GM12892 (cell line): Measurements from ENCODE around the gene OR10C1. TPM values are rescaled to one million over a fixed set of nuclear protein-coding genes. Genes with fewer than 3 reads are reported as not detected.
"Not testable (repeated sequence)": the region's sequence is repeated elsewhere in the genome, so short reads cannot be mapped to it uniquely, and the experiment has no call there.

Source experiments
- DNase-seq: peaks from one replicate; pipeline ENCODE4 v3.0.0; 2011; ENCODE audit not compliant: insufficient read length
- FAIRE-seq: peaks from 2 replicates; lab custom pipeline; 2011; peaks lifted over from hg19 to GRCh38; lab: Jason Lieb, UNC
- POLR2A ChIP-seq: IDR thresholded peaks from 2 replicates; pipeline ENCODE4 v1.6.1; 2011; ENCODE audit warnings: low read depth, low read length, control low read depth
- POLR2AphosphoS5 ChIP-seq: IDR thresholded peaks from 2 replicates; pipeline ENCODE4 v1.6.1; 2011; ENCODE audit warnings: low read depth, low read length, control low read depth
- TAF1 ChIP-seq: IDR thresholded peaks from 2 replicates; pipeline ENCODE4 v1.6.1; 2011; ENCODE audit warnings: low read depth, mild to moderate bottlenecking, control low read depth, low read length, borderline replicate concordance
- polyA plus RNA-seq: library from polyadenylated mRNA; unstranded; fragments of >200 nt; gene quantifications from one replicate; pipeline ENCODE4 v1.2.1, GENCODE V29; 2012; ENCODE audit warnings: missing spikeins, inconsistent platforms; ENCODE audit not compliant: missing spikeins

Gene OR10C1, protein sequence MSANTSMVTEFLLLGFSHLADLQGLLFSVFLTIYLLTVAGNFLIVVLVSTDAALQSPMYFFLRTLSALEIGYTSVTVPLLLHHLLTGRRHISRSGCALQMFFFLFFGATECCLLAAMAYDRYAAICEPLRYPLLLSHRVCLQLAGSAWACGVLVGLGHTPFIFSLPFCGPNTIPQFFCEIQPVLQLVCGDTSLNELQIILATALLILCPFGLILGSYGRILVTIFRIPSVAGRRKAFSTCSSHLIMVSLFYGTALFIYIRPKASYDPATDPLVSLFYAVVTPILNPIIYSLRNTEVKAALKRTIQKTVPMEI
- not detected for polyA plus RNA-seq

DNA sequence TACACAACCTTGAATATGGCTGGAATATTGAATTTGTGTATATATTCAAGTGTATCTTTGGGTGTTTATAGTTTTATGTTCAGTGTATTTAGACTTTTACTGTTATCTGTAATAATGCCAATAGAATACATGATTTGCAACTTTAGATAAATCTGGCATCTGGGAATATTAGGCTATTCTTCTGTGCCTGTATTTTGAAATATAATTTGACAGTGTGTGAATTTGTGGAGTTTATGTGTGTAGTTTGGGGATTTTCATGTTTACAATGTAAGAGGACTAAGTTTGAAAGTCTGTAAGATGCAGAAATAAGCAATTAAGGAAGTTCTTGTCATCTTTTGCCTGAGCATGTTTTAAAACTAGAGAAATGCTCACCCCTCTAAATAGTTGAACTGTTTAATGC lies at the start of gene OR10C1:
Gene OR10C1, plus strand, starts transcription at position 301 of the 400 bp plus-strand sequence. CDS start 710 bp downstream, outside the sequence.
- no peak for FAIRE-seq
- no peak for DNase-seq
- no peak for TF ChIP-seq TAF1
- no peak for TF ChIP-seq POLR2AphosphoS5
- TF ChIP-seq POLR2A = no peak

DNA sequence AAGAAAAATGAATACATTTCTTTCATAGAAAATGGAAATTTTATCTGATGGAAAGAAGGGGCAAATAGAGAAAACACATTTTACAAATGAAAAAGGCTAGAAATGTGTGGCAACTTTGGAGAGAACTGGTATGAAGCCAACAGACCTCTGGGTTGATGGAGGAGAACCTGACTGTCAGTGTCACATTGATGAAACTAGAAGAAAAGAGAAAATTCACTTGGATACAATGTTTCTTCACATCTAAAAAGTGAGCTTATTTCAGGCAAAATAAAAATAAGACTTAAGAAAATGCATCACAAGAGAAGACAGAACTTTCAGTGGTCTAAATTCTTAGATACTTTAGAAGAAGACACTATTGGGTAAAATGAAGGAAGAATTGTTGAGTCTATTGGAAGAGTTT lies 43.8 kb upstream of the OR10C1 start, which contains the start of gene OR12D2:
Gene OR12D2, plus strand, starts transcription at position 301 of the 400 bp plus-strand sequence. CDS start 1,069 bp downstream, outside the sequence.
- TF ChIP-seq POLR2AphosphoS5 = no peak
- TF ChIP-seq POLR2A = no peak
- no peak for TF ChIP-seq TAF1
- DNase-seq (no peak), FAIRE-seq (no peak)

DNA sequence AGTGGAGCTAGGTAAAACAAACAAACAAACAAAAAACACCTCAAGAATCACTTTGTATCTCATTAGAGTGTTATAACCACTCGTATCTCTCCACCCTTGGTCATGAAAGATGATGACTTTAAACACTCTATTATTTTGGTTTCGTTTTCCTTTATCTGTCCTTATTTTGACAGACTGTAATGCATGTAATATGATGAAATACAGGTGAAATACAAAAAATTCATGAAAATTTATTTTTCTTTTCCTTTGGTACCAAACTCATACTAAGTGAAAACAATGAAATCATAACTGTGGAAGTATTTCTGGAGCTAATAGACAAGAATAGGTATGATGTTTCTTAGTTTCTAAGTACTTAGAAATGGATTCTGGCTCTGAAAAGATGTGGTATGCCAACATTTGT lies 39.6 kb upstream of the OR10C1 start:
- DNase-seq (no peak), FAIRE-seq (no peak)
- no peak for TF ChIP-seq POLR2A
- TF ChIP-seq TAF1 = no peak
- no peak for TF ChIP-seq POLR2AphosphoS5

DNA sequence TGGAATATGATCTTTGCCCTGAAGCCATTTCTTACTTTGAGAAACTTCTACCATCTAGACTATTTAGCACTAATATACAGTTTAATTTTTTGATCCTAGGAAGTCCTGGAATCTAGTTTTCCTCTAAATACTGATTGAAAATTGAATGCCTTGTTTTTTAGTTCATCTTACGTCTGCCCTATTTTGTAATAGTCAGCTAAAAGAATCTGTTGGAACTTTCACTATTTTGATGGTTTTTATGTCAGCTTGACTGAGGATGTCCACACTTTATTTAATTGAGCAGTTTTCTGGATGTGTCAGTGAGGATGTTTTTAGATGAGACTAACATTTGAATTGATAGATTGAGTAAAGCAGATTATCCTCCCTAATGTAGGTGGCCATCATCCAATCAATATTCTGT lies 35.3 kb upstream of the OR10C1 start:
- no peak for TF ChIP-seq POLR2A
- no peak for FAIRE-seq
- DNase-seq = no peak

DNA sequence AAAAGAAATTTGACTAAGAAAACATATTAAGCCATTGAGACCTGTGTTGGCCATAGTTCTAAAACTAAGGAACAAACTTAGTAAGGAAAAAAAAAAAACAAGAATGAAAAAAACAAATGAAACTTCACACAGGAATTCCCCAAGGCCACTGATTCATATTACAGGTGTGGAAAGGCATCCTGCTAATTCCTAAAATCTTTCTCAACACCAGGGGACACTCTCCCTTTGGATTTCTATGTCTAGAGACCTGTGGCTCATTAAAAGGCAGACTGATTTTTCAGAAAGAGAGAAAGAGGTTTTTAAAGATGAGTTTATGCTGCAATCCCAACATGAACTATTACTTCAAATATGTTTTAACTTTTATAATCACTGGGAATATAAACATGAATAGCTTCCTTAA lies 24.5 kb upstream of the OR10C1 start, which contains the start of gene OR12D1:
Gene OR12D1, plus strand, starts transcription at position 341 of the 400 bp plus-strand sequence.
- DNase-seq = no peak
- no peak for TF ChIP-seq POLR2AphosphoS5
- no peak for TF ChIP-seq TAF1
- TF ChIP-seq POLR2A = no peak
- FAIRE-seq = no peak

DNA sequence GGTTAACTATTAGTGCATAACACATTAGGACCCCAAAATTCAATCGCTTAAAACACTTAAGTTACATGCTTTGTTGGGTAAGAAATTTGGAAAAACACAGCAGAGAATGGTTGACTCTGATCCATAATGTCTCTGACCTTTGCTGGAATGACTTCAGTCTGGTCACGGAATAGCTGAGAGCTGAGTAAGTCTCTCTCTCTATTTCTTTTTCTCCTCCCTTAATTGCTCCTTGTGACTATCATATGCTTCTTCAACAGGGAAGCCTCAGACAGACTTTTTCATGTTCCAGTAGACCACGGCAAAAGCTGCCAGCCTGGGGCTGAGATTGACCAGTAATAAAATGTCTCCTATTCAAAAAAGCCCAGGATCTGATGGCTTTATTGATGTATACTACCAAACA lies 19.6 kb upstream of the OR10C1 start:
- TF ChIP-seq TAF1 (no peak), POLR2A (no peak), POLR2AphosphoS5 (no peak)
- FAIRE-seq (no peak), DNase-seq (no peak)

DNA sequence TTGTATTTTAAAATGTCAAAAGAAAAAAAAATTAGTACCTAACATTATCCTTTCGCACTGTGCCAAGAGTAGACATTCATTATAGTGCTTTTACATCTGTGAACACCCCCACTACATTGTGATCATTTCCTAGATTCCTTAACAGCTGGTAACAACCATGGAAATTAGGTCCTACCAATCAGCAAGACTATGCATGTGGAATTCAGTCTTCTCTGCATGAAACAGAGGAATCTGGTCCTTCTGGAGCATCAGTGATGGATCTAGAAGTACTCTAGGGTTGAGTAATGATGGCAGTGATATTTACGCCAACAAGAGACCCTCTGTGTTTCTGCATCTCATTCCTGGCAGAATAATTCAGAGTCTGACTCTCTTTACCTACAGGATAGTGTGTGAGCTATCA lies 14.9 kb upstream of the OR10C1 start:
- FAIRE-seq (no peak), DNase-seq (no peak)
- TF ChIP-seq TAF1 (no peak), POLR2AphosphoS5 (no peak), POLR2A (no peak)

DNA sequence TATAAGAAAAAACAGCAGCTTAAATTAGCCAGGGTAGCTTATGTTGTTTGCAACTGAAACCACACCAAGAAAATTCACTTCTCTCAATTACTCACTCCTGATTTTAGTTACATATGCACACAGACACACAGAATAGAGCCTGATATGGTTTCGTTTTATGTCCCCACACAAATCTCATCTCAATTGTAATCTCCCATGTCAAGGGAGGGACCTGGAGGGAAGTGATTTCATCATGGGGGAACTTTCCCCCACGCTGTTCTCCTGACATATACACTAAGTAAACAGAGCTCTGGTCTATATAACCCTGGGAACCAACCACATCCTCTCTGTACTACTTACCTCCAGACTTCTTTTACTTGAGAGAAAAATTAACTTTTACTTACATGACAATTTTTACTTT lies 14.5 kb upstream of the OR10C1 start:
- no peak for FAIRE-seq
- TF ChIP-seq TAF1 (no peak), POLR2A (no peak), POLR2AphosphoS5 (no peak)
- no peak for DNase-seq

DNA sequence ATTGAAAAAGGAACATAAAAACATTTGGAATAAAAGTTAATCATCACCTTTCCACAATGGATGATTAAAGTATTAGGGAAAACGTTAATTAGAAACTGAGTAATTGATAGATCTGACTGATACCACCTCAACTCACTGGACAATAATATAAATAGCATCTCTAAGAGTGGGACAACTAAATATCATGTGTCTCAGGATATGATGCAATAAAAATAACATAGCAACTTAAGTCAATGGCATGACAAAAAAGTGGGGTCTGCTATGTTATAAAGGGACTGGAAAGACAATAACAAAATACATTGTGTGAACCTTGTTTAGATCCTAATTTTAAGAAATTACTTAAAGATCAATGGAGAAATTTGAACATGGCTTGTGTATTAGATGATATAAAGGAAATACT lies 14.0 kb upstream of the OR10C1 start:
- TF ChIP-seq TAF1 (no peak), POLR2A (no peak), POLR2AphosphoS5 (no peak)
- FAIRE-seq = no peak
- DNase-seq = no peak

DNA sequence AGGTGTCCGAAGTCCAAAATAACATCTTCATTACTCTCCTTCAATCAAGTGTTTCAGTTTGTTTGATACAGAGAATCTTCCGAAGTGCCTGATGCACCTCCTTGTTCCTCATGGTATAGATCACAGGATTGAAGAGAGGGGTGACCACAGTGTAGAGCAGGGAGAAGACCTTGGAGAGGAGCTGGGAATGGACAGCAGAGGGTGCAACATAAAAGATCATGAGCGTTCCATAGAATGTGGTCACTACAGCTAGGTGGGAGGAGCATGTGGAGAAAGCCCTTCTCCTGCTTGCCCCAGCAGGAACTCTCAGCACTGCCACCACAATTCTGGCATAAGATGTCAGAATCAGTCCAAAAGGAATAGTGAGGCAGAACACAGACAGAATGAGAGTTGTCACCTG lies 12.5 kb upstream of the OR10C1 start:
- FAIRE-seq = no peak
- TF ChIP-seq POLR2A = no peak

DNA sequence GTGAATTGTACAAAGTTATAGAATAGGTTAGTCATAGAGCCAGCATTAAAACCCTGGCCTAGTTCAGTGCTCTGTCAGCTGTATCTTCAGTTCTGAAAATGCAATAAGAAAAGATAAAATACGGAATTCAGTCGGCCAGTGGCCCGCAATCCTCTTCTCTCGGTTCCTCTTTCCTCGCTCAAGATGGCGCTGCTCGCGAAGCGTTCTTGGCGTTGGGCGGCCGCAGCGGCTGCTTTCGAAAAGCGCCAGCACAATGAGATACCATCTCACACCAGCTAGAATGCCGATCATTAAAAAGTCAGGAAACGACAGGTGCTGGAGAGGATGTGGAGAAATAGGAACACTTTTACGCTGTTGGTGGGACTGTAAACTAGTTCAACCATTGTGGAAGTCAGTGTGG lies 2.4 kb upstream of the OR10C1 start:
- DNase-seq, FAIRE-seq: not testable (repeated sequence)

More for the DNA sequence above, 12.5 kb upstream of the OR10C1 start:
- no peak for DNase-seq

DNA sequence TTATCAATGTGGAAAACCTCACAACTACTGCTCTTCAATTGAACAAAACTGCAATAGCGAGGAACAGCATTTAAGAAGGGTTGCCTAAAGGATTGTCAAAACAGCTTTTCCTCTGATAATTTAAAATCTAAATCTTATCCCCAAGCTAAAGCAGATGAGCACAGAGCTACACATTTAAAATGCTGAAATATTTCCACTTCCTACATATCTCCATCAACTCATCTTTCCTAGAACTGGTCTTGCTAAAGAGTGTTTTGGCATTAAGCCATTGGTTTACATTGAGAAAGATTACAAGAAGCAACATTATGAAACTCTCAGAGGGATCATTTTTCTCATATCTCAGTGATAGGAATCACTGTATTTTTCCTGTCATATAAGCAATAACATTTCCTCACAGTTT lies 3.6 kb downstream of the OR10C1 start:
- DNase-seq (no peak), FAIRE-seq (no peak)
- TF ChIP-seq POLR2A (no peak), TAF1 (no peak), POLR2AphosphoS5 (no peak)

DNA sequence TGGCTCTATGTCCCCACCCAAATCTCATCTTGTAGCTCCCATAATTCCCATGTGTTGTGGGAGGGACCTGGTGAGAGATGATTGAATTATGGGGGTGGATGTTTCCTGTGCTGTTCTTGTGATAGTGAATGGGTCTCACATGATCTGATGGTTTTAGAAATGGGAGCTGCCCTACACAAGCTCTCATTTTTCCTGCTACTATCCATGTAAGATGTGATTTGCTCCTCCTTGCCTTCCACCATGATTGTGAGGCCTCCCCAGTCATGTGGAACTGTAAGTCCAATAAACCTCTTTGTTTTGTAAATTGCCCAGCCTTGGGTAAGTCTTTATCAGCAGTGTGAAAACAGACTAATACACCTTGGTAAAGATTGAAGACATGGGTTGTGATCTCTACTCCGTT lies 4.9 kb downstream of the OR10C1 start:
- not testable (repeated sequence) for FAIRE-seq, DNase-seq
